ENCODE results near the gene DOCK9. TPM values are rescaled to one million over a fixed set of nuclear protein-coding genes. Genes with fewer than 3 reads are reported as not detected.

DOCK9 gene
- total RNA-seq, 1 experiment from 2014 or later, result 4.5 TPM

- Histone ChIP-seq H3K4me3 (ENCODE audit: low read depth, low read length, poor library complexity, severe bottlenecking) (no peak overlapping the region), H3K36me3 (ENCODE audit: insufficient read depth, low read length, poor library complexity, severe bottlenecking) (no peaks in the 10 kb centered on the region), H3K9me3 (ENCODE audit: low read depth, low read length, poor library complexity, severe bottlenecking) (no peaks in the 10 kb centered on the region), H3K27ac (ENCODE audit: low read depth, low read length, poor library complexity, severe bottlenecking) (no peak overlapping the region), H3K27me3 (replicated peaks; ENCODE audit: insufficient read depth, low read depth, low read length, poor library complexity) (no peaks in the 10 kb centered on the region), H3K4me1 (ENCODE audit: insufficient read depth, low read length, poor library complexity, severe bottlenecking) (no peaks in the 10 kb centered on the region)
- BruUV-seq (replicated peaks), result no TSS peak
- POLR2A ChIA-PET (ENCODE audit: low non-redundant PET), result no interaction called here
- intact Hi-C loops (cut with micrococcal nuclease; ENCODE audit: unreplicated experiment), result no loop called here
- CTCF ChIA-PET, result no interaction called here
- DNase-seq (ENCODE audit: low spot score), result no peak
- TF ChIP-seq CTCF (conservative IDR thresholded peaks at IDR 0.05; ENCODE audit: low read depth, low read length), result no peak
- TF ChIP-seq EZH2 (IDR thresholded peaks at IDR 0.05; ENCODE audit: borderline replicate concordance, low read depth, low read length, poor library complexity, severe bottlenecking), result no peak
Observed at GRCh38 chr13:98879957-98880356, 97.9 kb downstream of the DOCK9 start.

- BruUV-seq (replicated peaks), result no TSS peak
- Histone ChIP-seq H3K4me3 (ENCODE audit: low read depth, low read length, poor library complexity, severe bottlenecking) (no peak overlapping the region), H3K9me3 (ENCODE audit: low read depth, low read length, poor library complexity, severe bottlenecking) (no peaks in the 10 kb centered on the region), H3K36me3 (ENCODE audit: insufficient read depth, low read length, poor library complexity, severe bottlenecking) (no peaks in the 10 kb centered on the region), H3K27me3 (replicated peaks; ENCODE audit: insufficient read depth, low read depth, low read length, poor library complexity) (no peaks in the 10 kb centered on the region), H3K4me1 (ENCODE audit: insufficient read depth, low read length, poor library complexity, severe bottlenecking) (no peaks in the 10 kb centered on the region), H3K27ac (ENCODE audit: low read depth, low read length, poor library complexity, severe bottlenecking) (no peak overlapping the region)
- intact Hi-C loops (cut with micrococcal nuclease; ENCODE audit: unreplicated experiment), result no loop called here
- DNase-seq (ENCODE audit: low spot score), result no peak
- TF ChIP-seq CTCF (conservative IDR thresholded peaks at IDR 0.05; ENCODE audit: low read depth, low read length) (0 out of 2 replicates have a peak, but pooled peaks have one; percentile 30), EZH2 (IDR thresholded peaks at IDR 0.05; ENCODE audit: borderline replicate concordance, low read depth, low read length, poor library complexity, severe bottlenecking) (no peak)
- POLR2A ChIA-PET (ENCODE audit: low non-redundant PET), result no interaction called here
- CTCF ChIA-PET, result no interaction called here
Observed at GRCh38 chr13:98879127-98879520, 98.7 kb downstream of the DOCK9 start.

GRCh38 chr13:98878486-98879126, 99.3 kb downstream of the DOCK9 start:
- no peak overlapping the region for H3K4me3 ChIP-seq (ENCODE audit: low read depth, low read length, poor library complexity, severe bottlenecking)
- H3K4me1 ChIP-seq (ENCODE audit: insufficient read depth, low read length, poor library complexity, severe bottlenecking), result no peaks in the 10 kb centered on the region
- CTCF ChIA-PET, result no interaction called here
- H3K9me3 ChIP-seq (ENCODE audit: low read depth, low read length, poor library complexity, severe bottlenecking), result no peaks in the 10 kb centered on the region
- DNase-seq (ENCODE audit: low spot score), result no peak
- intact Hi-C loops (cut with micrococcal nuclease; ENCODE audit: unreplicated experiment), result no loop called here
- no peaks in the 10 kb centered on the region for H3K27me3 ChIP-seq (replicated peaks; ENCODE audit: insufficient read depth, low read depth, low read length, poor library complexity)
- POLR2A ChIA-PET (ENCODE audit: low non-redundant PET), result no interaction called here
- no TSS peak for BruUV-seq (replicated peaks)
- H3K27ac ChIP-seq (ENCODE audit: low read depth, low read length, poor library complexity, severe bottlenecking), result no peak overlapping the region
- TF ChIP-seq CTCF (conservative IDR thresholded peaks at IDR 0.05; ENCODE audit: low read depth, low read length) (no peak), EZH2 (IDR thresholded peaks at IDR 0.05; ENCODE audit: borderline replicate concordance, low read depth, low read length, poor library complexity, severe bottlenecking) (no peak)
- H3K36me3 ChIP-seq (ENCODE audit: insufficient read depth, low read length, poor library complexity, severe bottlenecking), result no peaks in the 10 kb centered on the region

Measured in A673 (cell line).